HFFc6 (cell line): ENCODE measurements around the gene ARHGAP15. TPM values are rescaled to one million over a fixed set of nuclear protein-coding genes. Genes with fewer than 3 reads are reported as not detected.

Experiments
- DNase-seq: peaks from one replicate; pipeline ENCODE4 v3.0.0-alpha.2; 2018
- H3K27ac Mint-ChIP-seq: 2 replicates; pipeline ENCODE4 v1.8.0; 2020; ENCODE audit warnings: mild to moderate bottlenecking, mixed read lengths
- H3K27me3 Mint-ChIP-seq: 2 replicates; pipeline ENCODE4 v1.8.0; 2021; ENCODE audit warnings: mild to moderate bottlenecking, moderate library complexity, mixed read lengths; ENCODE audit not compliant: insufficient read depth
- H3K36me3 Mint-ChIP-seq: 2 replicates; pipeline ENCODE4 v1.8.0; 2021; ENCODE audit warnings: low read depth, mixed read lengths
- H3K4me1 Mint-ChIP-seq: 2 replicates; pipeline ENCODE4 v1.8.0; 2020; ENCODE audit warnings: low read depth, mixed read lengths
- H3K4me3 Mint-ChIP-seq: 2 replicates; pipeline ENCODE4 v1.8.0; 2020; ENCODE audit warnings: mild to moderate bottlenecking, moderate library complexity, mixed read lengths
- H3K9me3 Mint-ChIP-seq: 2 replicates; pipeline ENCODE4 v1.8.0; 2020; ENCODE audit warnings: mild to moderate bottlenecking, mixed read lengths
- total RNA-seq, 6 experiments: library from RNA; stranded (reverse); fragmentation: NEBNext Ultra II Directional; extraction: Animal tissue kit (Norgen Biotek cat#: 25700); gene quantifications; 2 replicates in 1 of 6; 3 replicates in 5 of 6; pipeline ENCODE4 v1.2.3, GENCODE V29; 2021
- TF ChIP-seq, protein P1 (sequence below): fragments of 200-600 bp; sonication (generic); IDR thresholded peaks from 2 replicates; pipeline ENCODE4 v1.5.0; 2021; ENCODE audit warnings: antibody characterized with exemption, mild to moderate bottlenecking

The ARHGAP15 gene
- total RNA-seq, 6 experiments from 2014 or later = not detected

- Mint-ChIP-seq H3K4me3 (no peak overlapping the region), H3K9me3 (no peaks in the 10 kb centered on the region), H3K36me3 (no peaks in the 10 kb centered on the region), H3K27me3 (no peaks in the 10 kb centered on the region; the same call in none of the 2 replicates), H3K4me1 (peaks cover 27% of the 10 kb centered on the region), H3K27ac (no peak overlapping the region)
- DNase-seq = no peak
- TF ChIP-seq, protein P1, sequence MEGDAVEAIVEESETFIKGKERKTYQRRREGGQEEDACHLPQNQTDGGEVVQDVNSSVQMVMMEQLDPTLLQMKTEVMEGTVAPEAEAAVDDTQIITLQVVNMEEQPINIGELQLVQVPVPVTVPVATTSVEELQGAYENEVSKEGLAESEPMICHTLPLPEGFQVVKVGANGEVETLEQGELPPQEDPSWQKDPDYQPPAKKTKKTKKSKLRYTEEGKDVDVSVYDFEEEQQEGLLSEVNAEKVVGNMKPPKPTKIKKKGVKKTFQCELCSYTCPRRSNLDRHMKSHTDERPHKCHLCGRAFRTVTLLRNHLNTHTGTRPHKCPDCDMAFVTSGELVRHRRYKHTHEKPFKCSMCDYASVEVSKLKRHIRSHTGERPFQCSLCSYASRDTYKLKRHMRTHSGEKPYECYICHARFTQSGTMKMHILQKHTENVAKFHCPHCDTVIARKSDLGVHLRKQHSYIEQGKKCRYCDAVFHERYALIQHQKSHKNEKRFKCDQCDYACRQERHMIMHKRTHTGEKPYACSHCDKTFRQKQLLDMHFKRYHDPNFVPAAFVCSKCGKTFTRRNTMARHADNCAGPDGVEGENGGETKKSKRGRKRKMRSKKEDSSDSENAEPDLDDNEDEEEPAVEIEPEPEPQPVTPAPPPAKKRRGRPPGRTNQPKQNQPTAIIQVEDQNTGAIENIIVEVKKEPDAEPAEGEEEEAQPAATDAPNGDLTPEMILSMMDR = no peak
Observed at GRCh38 chr2:143688248-143688647, 559.0 kb downstream of the ARHGAP15 start.

DNA sequence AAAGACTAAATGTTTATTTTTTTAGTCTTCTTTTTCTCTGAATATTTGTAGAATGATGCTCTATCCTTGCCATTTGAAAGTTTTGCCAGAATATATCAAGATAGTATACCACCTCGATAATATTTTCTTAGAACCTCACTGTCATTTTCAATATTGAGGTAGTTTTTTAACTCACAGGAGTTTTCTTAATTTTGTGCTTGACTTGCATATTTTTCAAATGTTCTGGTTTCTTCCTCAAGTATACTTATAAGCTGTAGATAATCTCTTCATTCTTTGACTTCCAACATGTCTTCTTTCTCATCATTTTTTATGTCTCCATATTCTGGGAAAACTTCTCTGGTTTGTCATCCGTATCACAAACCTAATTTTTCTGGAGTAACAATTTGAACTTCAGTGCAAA, 559.6 kb downstream of the ARHGAP15 start:
- TF ChIP-seq, protein P1 = no peak
- Mint-ChIP-seq H3K4me3 (no peak overlapping the region), H3K27me3 (no peaks in the 10 kb centered on the region; the same call in none of the 2 replicates), H3K36me3 (no peaks in the 10 kb centered on the region), H3K9me3 (no peaks in the 10 kb centered on the region), H3K4me1 (peaks cover 27% of the 10 kb centered on the region), H3K27ac (no peak overlapping the region)
- no peak for DNase-seq

- Mint-ChIP-seq H3K27ac (no peak overlapping the region), H3K4me3 (no peak overlapping the region), H3K4me1 (peaks cover 27% of the 10 kb centered on the region), H3K27me3 (no peaks in the 10 kb centered on the region; the same call in none of the 2 replicates), H3K9me3 (no peaks in the 10 kb centered on the region), H3K36me3 (no peaks in the 10 kb centered on the region)
- TF ChIP-seq, protein P1 = no peak
- no peak for DNase-seq
Observed at GRCh38 chr2:143689541-143689940, 560.3 kb downstream of the ARHGAP15 start.

GRCh38 chr2:143690235-143690634, 561.0 kb downstream of the ARHGAP15 start:
- no peaks in the 10 kb centered on the region; the same call in none of the 2 replicates for H3K27me3 Mint-ChIP-seq
- no peak overlapping the region for H3K27ac Mint-ChIP-seq

GRCh38 chr2:143691121-143691520, 561.9 kb downstream of the ARHGAP15 start:
- no peaks in the 10 kb centered on the region for H3K36me3 Mint-ChIP-seq
- no peak overlapping the region for H3K27ac Mint-ChIP-seq
- no peaks in the 10 kb centered on the region; the same call in none of the 2 replicates for H3K27me3 Mint-ChIP-seq
- H3K4me3 Mint-ChIP-seq = no peak overlapping the region
- TF ChIP-seq, protein P1 = no peak
- no peaks in the 10 kb centered on the region for H3K9me3 Mint-ChIP-seq
- peaks cover 27% of the 10 kb centered on the region for H3K4me1 Mint-ChIP-seq
- no peak for DNase-seq

More at GRCh38 chr2:143690235-143690634, 561.0 kb downstream of the ARHGAP15 start:
- Mint-ChIP-seq H3K36me3 (no peaks in the 10 kb centered on the region), H3K4me3 (no peak overlapping the region), H3K9me3 (no peaks in the 10 kb centered on the region), H3K4me1 (peaks cover 27% of the 10 kb centered on the region)
- no peak for DNase-seq
- TF ChIP-seq, protein P1 = no peak

- Mint-ChIP-seq H3K27ac (no peak overlapping the region), H3K4me3 (no peak overlapping the region), H3K36me3 (no peaks in the 10 kb centered on the region), H3K9me3 (no peaks in the 10 kb centered on the region), H3K27me3 (no peaks in the 10 kb centered on the region; the same call in none of the 2 replicates), H3K4me1 (peaks cover 20% of the 10 kb centered on the region)
- TF ChIP-seq, protein P1 = no peak
- DNase-seq = no peak
Observed at GRCh38 chr2:143692162-143692561, 562.9 kb downstream of the ARHGAP15 start.
